Activated CD8-positive, alpha-beta T cell treated with anti-CD3 and anti-CD28 coated beads for 36 hours (primary cell): ENCODE results near the gene PDE6A. TPM values are rescaled to one million over a fixed set of nuclear protein-coding genes. Genes with fewer than 3 reads are reported as not detected.

Source experiments
- ATAC-seq: fragments of 200-7000 bp; cut with Tn5 transposase; one replicate; pipeline ENCODE4 v1.10.0; 2021; ENCODE audit warnings: mild to moderate bottlenecking, moderate library complexity
- CTCF ChIA-PET: fragments of 350-600 bp; sonication (Branson Sonifier 250); formaldehyde crosslinking; loops from one replicate; lab custom pipeline; 2021; ENCODE audit warnings: antibody characterized with exemption; lab: Charles Lee
- POLR2A ChIA-PET: fragments of 350-600 bp; sonication (Branson Sonifier 250); formaldehyde crosslinking; loops from one replicate; lab custom pipeline; 2021; ENCODE audit warnings: antibody characterized with exemption; lab: Charles Lee
- DNase-seq: peaks from one replicate; pipeline ENCODE4 v3.0.0-alpha.2; 2020
- H3K27ac Mint-ChIP-seq: one replicate; pipeline ENCODE4 v1.8.0; 2021; ENCODE audit warnings: mild to moderate bottlenecking, mixed read lengths
- H3K27me3 Mint-ChIP-seq: one replicate; pipeline ENCODE4 v1.8.0; 2021; ENCODE audit warnings: mixed read lengths
- H3K36me3 Mint-ChIP-seq: one replicate; pipeline ENCODE4 v1.8.0; 2021; ENCODE audit warnings: low read depth, mixed read lengths
- H3K4me1 Mint-ChIP-seq: one replicate; pipeline ENCODE4 v1.8.0; 2021; ENCODE audit warnings: low read depth, mixed read lengths
- H3K4me3 Mint-ChIP-seq: one replicate; pipeline ENCODE4 v1.8.0; 2021; ENCODE audit warnings: mild to moderate bottlenecking, moderate library complexity, mixed read lengths
- H3K9me3 Mint-ChIP-seq: one replicate; pipeline ENCODE4 v1.8.0; 2021; ENCODE audit warnings: mixed read lengths
- intact Hi-C: fragments of 100-400 bp; cut with micrococcal nuclease; formaldehyde crosslinking; loops from one replicate; pipeline ENCODE4 v1.10.0; 2022
- total RNA-seq, 2 experiments: library from RNA; stranded (reverse); gene quantifications; one replicate each; pipeline ENCODE4 v1.2.3, GENCODE V29; 2021
- TF ChIP-seq, protein P1 (sequence below): fragments of 200-600 bp; IDR thresholded peaks from one replicate; pipeline ENCODE4 v1.8.0; 2022; ENCODE audit warnings: antibody characterized with exemption, mild to moderate bottlenecking

PDE6A gene
- total RNA-seq, 2 experiments from 2014 or later = not detected

DNA sequence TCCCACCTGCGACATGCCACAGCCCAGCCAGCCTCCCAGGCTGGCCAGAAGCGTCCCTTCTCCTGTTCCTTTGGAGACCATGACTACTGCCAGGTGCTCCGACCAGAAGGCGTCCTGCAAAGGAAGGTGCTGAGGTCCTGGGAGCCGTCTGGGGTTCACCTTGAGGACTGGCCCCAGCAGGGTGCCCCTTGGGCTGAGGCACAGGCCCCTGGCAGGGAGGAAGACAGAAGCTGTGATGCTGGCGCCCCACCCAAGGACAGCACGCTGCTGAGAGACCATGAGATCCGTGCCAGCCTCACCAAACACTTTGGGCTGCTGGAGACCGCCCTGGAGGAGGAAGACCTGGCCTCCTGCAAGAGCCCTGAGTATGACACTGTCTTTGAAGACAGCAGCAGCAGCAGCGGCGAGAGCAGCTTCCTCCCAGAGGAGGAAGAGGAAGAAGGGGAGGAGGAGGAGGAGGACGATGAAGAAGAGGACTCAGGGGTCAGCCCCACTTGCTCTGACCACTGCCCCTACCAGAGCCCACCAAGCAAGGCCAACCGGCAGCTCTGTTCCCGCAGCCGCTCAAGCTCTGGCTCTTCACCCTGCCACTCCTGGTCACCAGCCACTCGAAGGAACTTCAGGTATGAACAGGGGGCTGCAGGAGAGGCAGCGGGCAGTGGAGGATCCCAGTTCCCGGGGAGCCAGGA lies 108.0 kb downstream of the PDE6A start:
- POLR2A ChIA-PET = no interaction called here
- no peaks in the 10 kb centered on the region for H3K27me3 Mint-ChIP-seq
- TF ChIP-seq, protein P1, sequence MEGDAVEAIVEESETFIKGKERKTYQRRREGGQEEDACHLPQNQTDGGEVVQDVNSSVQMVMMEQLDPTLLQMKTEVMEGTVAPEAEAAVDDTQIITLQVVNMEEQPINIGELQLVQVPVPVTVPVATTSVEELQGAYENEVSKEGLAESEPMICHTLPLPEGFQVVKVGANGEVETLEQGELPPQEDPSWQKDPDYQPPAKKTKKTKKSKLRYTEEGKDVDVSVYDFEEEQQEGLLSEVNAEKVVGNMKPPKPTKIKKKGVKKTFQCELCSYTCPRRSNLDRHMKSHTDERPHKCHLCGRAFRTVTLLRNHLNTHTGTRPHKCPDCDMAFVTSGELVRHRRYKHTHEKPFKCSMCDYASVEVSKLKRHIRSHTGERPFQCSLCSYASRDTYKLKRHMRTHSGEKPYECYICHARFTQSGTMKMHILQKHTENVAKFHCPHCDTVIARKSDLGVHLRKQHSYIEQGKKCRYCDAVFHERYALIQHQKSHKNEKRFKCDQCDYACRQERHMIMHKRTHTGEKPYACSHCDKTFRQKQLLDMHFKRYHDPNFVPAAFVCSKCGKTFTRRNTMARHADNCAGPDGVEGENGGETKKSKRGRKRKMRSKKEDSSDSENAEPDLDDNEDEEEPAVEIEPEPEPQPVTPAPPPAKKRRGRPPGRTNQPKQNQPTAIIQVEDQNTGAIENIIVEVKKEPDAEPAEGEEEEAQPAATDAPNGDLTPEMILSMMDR = no peak
- peaks cover 14% of the 10 kb centered on the region for H3K36me3 Mint-ChIP-seq
- no peak overlapping the region for H3K4me3 Mint-ChIP-seq
- H3K4me1 Mint-ChIP-seq = peaks cover 4% of the 10 kb centered on the region
- DNase-seq (no peak), ATAC-seq (no peak)
- intact Hi-C loops = no loop called here
- H3K27ac Mint-ChIP-seq = no peak overlapping the region
- CTCF ChIA-PET = interaction anchor here (0.8 to 12.7 kb wide), 4 partner anchors 9 to 157 kb away, joined by 3 to 163 read pairs (median 78); no protein-coding TSS in a partner anchor
- H3K9me3 Mint-ChIP-seq = no peaks in the 10 kb centered on the region

DNA sequence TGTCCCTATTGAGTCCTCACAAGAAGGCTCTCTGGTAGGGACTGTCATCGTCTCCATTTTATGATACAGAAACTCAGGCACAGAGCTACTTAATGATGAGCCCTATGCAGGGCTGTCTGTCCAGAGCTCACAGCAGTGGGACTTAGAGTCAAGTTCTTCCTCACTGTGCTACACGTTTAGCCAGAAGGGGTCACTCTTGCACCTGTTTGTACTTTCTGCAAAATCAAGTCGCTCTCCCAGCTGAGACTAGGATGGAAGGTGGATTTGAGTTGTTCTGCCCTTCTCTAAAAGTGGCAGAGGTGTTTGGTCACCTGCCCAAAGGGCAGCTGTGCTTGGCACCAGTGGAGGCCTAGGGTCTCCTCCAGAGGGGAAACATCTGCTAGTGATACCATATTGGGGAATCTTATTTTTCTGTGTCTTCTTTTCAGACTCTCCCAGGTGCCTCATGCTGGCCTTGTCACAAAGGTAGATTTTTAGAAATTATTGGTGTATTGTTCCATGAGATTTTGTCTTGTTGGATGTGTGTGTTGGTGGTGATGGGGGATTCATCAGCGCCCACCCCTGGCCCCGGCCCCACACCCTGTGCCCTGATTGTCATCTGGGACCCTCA lies 110.2 kb downstream of the PDE6A start:
- peaks cover 9% of the 10 kb centered on the region for H3K4me1 Mint-ChIP-seq
- DNase-seq (peak; percentile 75), ATAC-seq (peak; percentile 48)
- no peaks in the 10 kb centered on the region for H3K9me3 Mint-ChIP-seq
- H3K27ac Mint-ChIP-seq = no peak overlapping the region
- intact Hi-C loops = loop anchor here (2.0 kb wide), 1 partner anchor 156 kb away; no protein-coding TSS in a partner anchor
- H3K27me3 Mint-ChIP-seq = no peaks in the 10 kb centered on the region
- H3K36me3 Mint-ChIP-seq = peaks cover 12% of the 10 kb centered on the region
- TF ChIP-seq, protein P1 = peak; percentile 63
- CTCF ChIA-PET = interaction anchor here (0.6 to 12.7 kb wide), 44 partner anchors 11 to 201 kb away, joined by 3 to 163 read pairs (median 4); partner anchors contain the start of genes HMGXB3, SLC26A2 and TIGD6
- POLR2A ChIA-PET = interaction anchor here (1.1 to 1.8 kb wide), 3 partner anchors 17 to 126 kb away, joined by 3 to 6 read pairs (median 4); partner anchors contain the start of gene SLC26A2
- no peak overlapping the region for H3K4me3 Mint-ChIP-seq

DNA sequence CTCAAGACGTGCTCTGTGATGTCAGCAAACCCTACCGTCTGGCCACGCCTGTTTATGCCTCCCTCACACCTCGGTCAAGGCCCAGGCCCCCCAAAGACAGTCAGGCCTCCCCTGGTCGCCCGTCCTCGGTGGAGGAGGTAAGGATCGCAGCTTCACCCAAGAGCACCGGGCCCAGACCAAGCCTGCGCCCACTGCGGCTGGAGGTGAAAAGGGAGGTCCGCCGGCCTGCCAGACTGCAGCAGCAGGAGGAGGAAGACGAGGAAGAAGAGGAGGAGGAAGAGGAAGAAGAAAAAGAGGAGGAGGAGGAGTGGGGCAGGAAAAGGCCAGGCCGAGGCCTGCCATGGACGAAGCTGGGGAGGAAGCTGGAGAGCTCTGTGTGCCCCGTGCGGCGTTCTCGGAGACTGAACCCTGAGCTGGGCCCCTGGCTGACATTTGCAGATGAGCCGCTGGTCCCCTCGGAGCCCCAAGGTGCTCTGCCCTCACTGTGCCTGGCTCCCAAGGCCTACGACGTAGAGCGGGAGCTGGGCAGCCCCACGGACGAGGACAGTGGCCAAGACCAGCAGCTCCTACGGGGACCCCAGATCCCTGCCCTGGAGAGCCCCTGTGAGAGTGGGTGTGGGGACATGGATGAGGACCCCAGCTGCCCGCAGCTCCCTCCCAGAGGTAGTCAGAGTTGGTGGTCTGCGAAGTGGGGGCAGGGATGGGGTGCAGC lies 111.3 kb downstream of the PDE6A start:
- H3K9me3 Mint-ChIP-seq = no peaks in the 10 kb centered on the region
- intact Hi-C loops = no loop called here

DNA sequence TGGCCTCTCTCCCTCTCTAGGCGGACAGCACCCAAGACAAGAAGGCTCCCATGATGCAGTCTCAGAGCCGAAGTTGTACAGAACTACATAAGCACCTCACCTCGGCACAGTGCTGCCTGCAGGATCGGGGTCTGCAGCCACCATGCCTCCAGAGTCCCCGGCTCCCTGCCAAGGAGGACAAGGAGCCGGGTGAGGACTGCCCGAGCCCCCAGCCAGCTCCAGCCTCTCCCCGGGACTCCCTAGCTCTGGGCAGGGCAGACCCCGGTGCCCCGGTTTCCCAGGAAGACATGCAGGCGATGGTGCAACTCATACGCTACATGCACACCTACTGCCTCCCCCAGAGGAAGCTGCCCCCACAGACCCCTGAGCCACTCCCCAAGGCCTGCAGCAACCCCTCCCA lies 112.0 kb downstream of the PDE6A start:
- TF ChIP-seq, protein P1 = no peak
- ChIA-PET POLR2A (interaction anchor here (1.8 kb wide), 1 partner anchor 128 kb away, joined by 6 read pairs; the partner anchor contains the start of gene SLC26A2), CTCF (interaction anchor here (1.2 to 12.7 kb wide), 9 partner anchors 9 to 196 kb away, joined by 3 to 163 read pairs (median 12); no protein-coding TSS in a partner anchor)
- Mint-ChIP-seq H3K4me3 (no peak overlapping the region), H3K27ac (no peak overlapping the region), H3K36me3 (peaks cover 16% of the 10 kb centered on the region), H3K9me3 (no peaks in the 10 kb centered on the region), H3K4me1 (peaks cover 11% of the 10 kb centered on the region), H3K27me3 (no peaks in the 10 kb centered on the region)
- ATAC-seq = no peak
- no peak for DNase-seq
- intact Hi-C loops = no loop called here

More for the DNA sequence above, 111.3 kb downstream of the PDE6A start:
- TF ChIP-seq, protein P1 = no peak
- no peaks in the 10 kb centered on the region for H3K27me3 Mint-ChIP-seq
- peaks cover 16% of the 10 kb centered on the region for H3K36me3 Mint-ChIP-seq
- DNase-seq (no peak), ATAC-seq (no peak)
- H3K4me1 Mint-ChIP-seq = peaks cover 11% of the 10 kb centered on the region
- no peak overlapping the region for H3K27ac Mint-ChIP-seq
- no peak overlapping the region for H3K4me3 Mint-ChIP-seq
- CTCF ChIA-PET = interaction anchor here (0.6 to 12.7 kb wide), 25 partner anchors 10 to 200 kb away, joined by 3 to 163 read pairs (median 5); partner anchors contain the start of gene SLC26A2
- POLR2A ChIA-PET = interaction anchor here (1.1 to 1.8 kb wide), 2 partner anchors 19 to 127 kb away, joined by 3 to 6 read pairs; partner anchors contain the start of gene SLC26A2
